ENCODE measurements around the gene OOSP4B. TPM values are rescaled to one million over a fixed set of nuclear protein-coding genes. Genes with fewer than 3 reads are reported as not detected.

The OOSP4B gene
- total RNA-seq, 6 donors from 2014 or later = not detected

DNA sequence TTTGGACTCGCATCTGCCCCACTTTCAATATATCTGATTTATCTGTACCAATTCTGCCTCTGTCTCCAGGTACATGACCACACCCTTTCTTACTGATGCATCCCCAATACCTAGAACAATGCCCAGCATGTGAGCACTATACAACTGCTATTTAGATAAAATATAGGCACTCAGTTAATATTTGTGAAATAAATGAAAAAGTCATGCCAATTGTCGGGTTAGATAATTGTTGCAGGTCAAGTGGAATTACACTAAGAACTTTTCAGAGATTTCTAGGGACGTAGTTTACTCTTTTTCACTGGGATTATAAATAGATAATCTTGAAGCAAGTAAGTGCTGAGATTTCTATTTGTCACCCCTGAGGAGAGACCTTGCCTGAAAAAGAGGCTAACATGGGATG is 32.6 kb upstream of the OOSP4B start:
- no peak for ATAC-seq (ENCODE audit: low FRiP score in 2 of 2)
- 88 to 92% methylated on average over 3 of the region's 3 CpGs for WGBS, 2 donors
- Histone ChIP-seq H3K4me3 (no peak overlapping the region), H3K27me3 (no peaks in the 10 kb centered on the region), H3K36me3 (no peaks in the 10 kb centered on the region), H3K9me3 (no peaks in the 10 kb centered on the region), H3K4me1 (no peaks in the 10 kb centered on the region), H3K27ac (no peak overlapping the region)
- TF ChIP-seq, protein P1, sequence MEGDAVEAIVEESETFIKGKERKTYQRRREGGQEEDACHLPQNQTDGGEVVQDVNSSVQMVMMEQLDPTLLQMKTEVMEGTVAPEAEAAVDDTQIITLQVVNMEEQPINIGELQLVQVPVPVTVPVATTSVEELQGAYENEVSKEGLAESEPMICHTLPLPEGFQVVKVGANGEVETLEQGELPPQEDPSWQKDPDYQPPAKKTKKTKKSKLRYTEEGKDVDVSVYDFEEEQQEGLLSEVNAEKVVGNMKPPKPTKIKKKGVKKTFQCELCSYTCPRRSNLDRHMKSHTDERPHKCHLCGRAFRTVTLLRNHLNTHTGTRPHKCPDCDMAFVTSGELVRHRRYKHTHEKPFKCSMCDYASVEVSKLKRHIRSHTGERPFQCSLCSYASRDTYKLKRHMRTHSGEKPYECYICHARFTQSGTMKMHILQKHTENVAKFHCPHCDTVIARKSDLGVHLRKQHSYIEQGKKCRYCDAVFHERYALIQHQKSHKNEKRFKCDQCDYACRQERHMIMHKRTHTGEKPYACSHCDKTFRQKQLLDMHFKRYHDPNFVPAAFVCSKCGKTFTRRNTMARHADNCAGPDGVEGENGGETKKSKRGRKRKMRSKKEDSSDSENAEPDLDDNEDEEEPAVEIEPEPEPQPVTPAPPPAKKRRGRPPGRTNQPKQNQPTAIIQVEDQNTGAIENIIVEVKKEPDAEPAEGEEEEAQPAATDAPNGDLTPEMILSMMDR (IDR thresholded peaks at IDR 0.05) = no peak
- TF ChIP-seq EP300 (IDR thresholded peaks at IDR 0.05) = no peak
- no peak for TF ChIP-seq POLR2A (IDR thresholded peaks at IDR 0.05)
- TF ChIP-seq POLR2AphosphoS5 (IDR thresholded peaks at IDR 0.05) = no peak
- DNase-seq = no peak

DNA sequence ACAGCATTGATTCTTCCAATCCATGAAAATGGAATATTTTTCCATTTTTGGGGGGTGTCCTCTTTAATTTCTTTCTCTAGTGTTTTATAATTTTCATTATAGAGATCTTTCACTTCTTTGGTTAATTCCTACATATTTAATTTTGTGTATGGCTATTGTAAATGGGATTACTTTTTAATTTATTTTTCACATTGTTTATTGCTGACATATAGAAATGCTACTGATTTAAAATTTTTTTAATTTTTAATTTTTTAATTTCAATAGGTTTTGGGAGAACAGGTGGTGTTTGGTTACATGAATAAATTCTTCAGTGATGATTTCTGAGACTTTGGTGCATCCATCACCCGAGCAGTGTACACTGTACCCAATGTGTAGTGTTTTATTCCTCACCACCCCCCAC is 26.6 kb upstream of the OOSP4B start:
- no peak overlapping the region for H3K27ac ChIP-seq
- no peak for ATAC-seq (ENCODE audit: low FRiP score in 2 of 2)
- no peaks in the 10 kb centered on the region for H3K36me3 ChIP-seq
- H3K27me3 ChIP-seq = no peaks in the 10 kb centered on the region
- no peak overlapping the region for H3K4me3 ChIP-seq
- TF ChIP-seq POLR2A (IDR thresholded peaks at IDR 0.05) (no peak), POLR2AphosphoS5 (IDR thresholded peaks at IDR 0.05) (no peak), EP300 (IDR thresholded peaks at IDR 0.05) (no peak)
- TF ChIP-seq, protein P1 (IDR thresholded peaks at IDR 0.05) = no peak
- H3K4me1 ChIP-seq = no peaks in the 10 kb centered on the region
- H3K9me3 ChIP-seq = no peaks in the 10 kb centered on the region
- no peak for DNase-seq
- WGBS, 2 donors = 80 to 93% methylated on average over 1 of the region's 1 CpG

DNA sequence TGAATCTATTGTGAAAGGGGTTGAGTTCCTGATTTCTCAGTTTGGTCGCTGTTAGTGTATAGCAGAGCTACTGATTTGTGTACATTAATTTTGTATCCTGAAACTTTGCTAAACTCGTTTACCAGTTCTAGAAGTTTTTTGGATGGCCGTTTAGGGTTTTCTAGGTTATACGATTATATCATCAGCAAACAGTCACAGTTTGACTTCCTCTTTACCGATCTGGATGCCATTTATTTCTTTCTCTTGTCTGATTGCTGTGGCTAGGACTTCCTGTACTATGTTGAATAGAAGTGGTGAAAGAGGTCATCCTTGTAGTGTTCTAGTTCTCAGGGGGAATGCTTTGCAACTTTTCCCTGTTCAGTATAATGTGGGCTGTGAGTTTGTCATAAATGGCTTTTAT is 24.6 kb upstream of the OOSP4B start:
- no peaks in the 10 kb centered on the region for H3K36me3 ChIP-seq
- no peaks in the 10 kb centered on the region for H3K9me3 ChIP-seq
- H3K4me1 ChIP-seq = no peaks in the 10 kb centered on the region
- H3K4me3 ChIP-seq = no peak overlapping the region
- whole genome bisulfite sequencing, 2 donors = 38 to 44% methylated on average over 5 of the region's 5 CpGs
- TF ChIP-seq EP300 (IDR thresholded peaks at IDR 0.05) (no peak), POLR2AphosphoS5 (IDR thresholded peaks at IDR 0.05) (no peak), POLR2A (IDR thresholded peaks at IDR 0.05) (no peak)
- TF ChIP-seq, protein P1 (IDR thresholded peaks at IDR 0.05) = no peak
- ATAC-seq (ENCODE audit: low FRiP score in 2 of 2) (no peak), DNase-seq (no peak)
- H3K27me3 ChIP-seq = no peaks in the 10 kb centered on the region
- no peak overlapping the region for H3K27ac ChIP-seq

DNA sequence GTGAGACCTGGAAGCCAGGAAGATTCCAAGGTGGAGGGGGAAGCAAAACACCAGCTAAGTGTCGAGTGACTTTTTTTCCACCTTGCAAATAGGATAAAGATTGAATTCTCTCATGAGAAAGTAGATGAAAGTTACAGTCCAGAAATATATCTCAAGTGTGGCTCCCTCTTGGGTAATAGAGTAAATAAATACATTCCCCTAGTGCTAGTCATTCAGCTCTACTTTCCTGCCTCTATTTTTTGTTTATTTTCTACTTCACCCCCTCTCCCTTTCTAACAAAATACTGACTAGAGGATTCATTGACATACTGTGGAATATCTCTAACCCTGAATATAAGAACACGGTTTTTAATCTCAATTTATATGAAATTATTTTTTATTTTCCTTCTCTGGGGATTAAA is 19.2 kb upstream of the OOSP4B start:
- H3K27me3 ChIP-seq = no peaks in the 10 kb centered on the region
- DNase-seq (no peak), ATAC-seq (ENCODE audit: low FRiP score in 2 of 2) (no peak)
- 59 to 70% methylated on average over 2 of the region's 2 CpGs for WGBS, 2 donors
- no peaks in the 10 kb centered on the region for H3K4me1 ChIP-seq
- no peak overlapping the region for H3K4me3 ChIP-seq
- TF ChIP-seq, protein P1 (IDR thresholded peaks at IDR 0.05) = no peak
- TF ChIP-seq POLR2A (IDR thresholded peaks at IDR 0.05) = no peak
- TF ChIP-seq POLR2AphosphoS5 (IDR thresholded peaks at IDR 0.05) = no peak
- no peak for TF ChIP-seq EP300 (IDR thresholded peaks at IDR 0.05)
- no peaks in the 10 kb centered on the region for H3K36me3 ChIP-seq
- H3K9me3 ChIP-seq = no peaks in the 10 kb centered on the region
- H3K27ac ChIP-seq = no peak overlapping the region

DNA sequence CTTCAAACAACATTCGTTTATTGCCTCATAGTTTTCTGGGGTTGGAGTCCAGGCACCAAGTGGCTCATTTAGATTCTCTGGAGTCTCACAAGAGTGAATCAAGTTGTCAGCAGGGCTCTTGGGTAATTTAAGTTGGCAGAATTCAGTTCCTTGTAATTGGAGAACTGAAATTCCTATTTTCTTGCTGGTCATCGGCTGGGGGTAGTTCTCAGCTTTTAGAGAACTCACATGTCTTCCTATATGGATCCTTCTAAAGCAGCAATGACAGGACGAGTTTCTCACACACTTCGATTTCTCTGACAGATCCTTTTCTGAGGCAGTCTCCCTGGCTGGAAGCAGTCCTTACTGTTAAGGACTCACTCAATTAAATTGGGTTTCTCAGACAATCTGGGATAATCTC is 17.3 kb upstream of the OOSP4B start:
- Histone ChIP-seq H3K27ac (no peak overlapping the region), H3K27me3 (no peaks in the 10 kb centered on the region), H3K36me3 (no peaks in the 10 kb centered on the region), H3K4me3 (no peak overlapping the region), H3K4me1 (no peaks in the 10 kb centered on the region), H3K9me3 (no peaks in the 10 kb centered on the region)
- no peak for ATAC-seq (ENCODE audit: low FRiP score in 2 of 2)
- no peak for TF ChIP-seq POLR2A (IDR thresholded peaks at IDR 0.05)
- TF ChIP-seq, protein P1 (IDR thresholded peaks at IDR 0.05) = no peak
- TF ChIP-seq POLR2AphosphoS5 (IDR thresholded peaks at IDR 0.05) = no peak
- TF ChIP-seq EP300 (IDR thresholded peaks at IDR 0.05) = no peak
- no peak for DNase-seq
- WGBS, 2 donors = 68 to 71% methylated on average over 4 of the region's 4 CpGs
